Measurements from ENCODE around the gene MGAT4C. TPM values are rescaled to one million over a fixed set of nuclear protein-coding genes. Genes with fewer than 3 reads are reported as not detected.

The MGAT4C gene
- total RNA-seq, 1 donor from 2014 or later, result not detected

GRCh38 chr12:85993746-85994145, 262.4 kb downstream of the MGAT4C start:
- no peaks in the 10 kb centered on the region for H3K27me3 Mint-ChIP-seq (ENCODE audit: low read depth)
- no peaks in the 10 kb centered on the region for H3K4me1 Mint-ChIP-seq (ENCODE audit: low read depth)
- H3K36me3 Mint-ChIP-seq (ENCODE audit: low read depth), result no peaks in the 10 kb centered on the region
- no peak overlapping the region for H3K4me3 Mint-ChIP-seq (ENCODE audit: low read depth)
- peaks cover 39% of the 10 kb centered on the region for H3K9me3 Mint-ChIP-seq
- no peak for DNase-seq (ENCODE audit: low spot score)
- no peak overlapping the region for H3K27ac Mint-ChIP-seq
- intact Hi-C loops (cut with micrococcal nuclease), result no loop called here

- Mint-ChIP-seq H3K4me3 (ENCODE audit: low read depth) (no peak overlapping the region), H3K27me3 (ENCODE audit: low read depth) (no peaks in the 10 kb centered on the region), H3K9me3 (peaks cover 4% of the 10 kb centered on the region), H3K27ac (no peak overlapping the region), H3K36me3 (ENCODE audit: low read depth) (no peaks in the 10 kb centered on the region), H3K4me1 (ENCODE audit: low read depth) (no peaks in the 10 kb centered on the region)
- intact Hi-C loops (cut with micrococcal nuclease), result loop anchor here (1.0 kb wide), 1 partner anchor 22 kb away; no protein-coding TSS in a partner anchor
- DNase-seq (ENCODE audit: low spot score), result no peak
Observed at GRCh38 chr12:85985996-85986395, 270.2 kb downstream of the MGAT4C start.

GRCh38 chr12:85983601-85984000, 272.6 kb downstream of the MGAT4C start:
- Mint-ChIP-seq H3K4me1 (ENCODE audit: low read depth) (no peaks in the 10 kb centered on the region), H3K36me3 (ENCODE audit: low read depth) (no peaks in the 10 kb centered on the region), H3K27me3 (ENCODE audit: low read depth) (no peaks in the 10 kb centered on the region), H3K9me3 (peaks cover 4% of the 10 kb centered on the region), H3K4me3 (ENCODE audit: low read depth) (no peak overlapping the region), H3K27ac (no peak overlapping the region)
- no peak for DNase-seq (ENCODE audit: low spot score)
- intact Hi-C loops (cut with micrococcal nuclease), result no loop called here

- intact Hi-C loops (cut with micrococcal nuclease), result no loop called here
- no peaks in the 10 kb centered on the region for H3K27me3 Mint-ChIP-seq (ENCODE audit: low read depth)
- H3K27ac Mint-ChIP-seq, result no peak overlapping the region
- no peak overlapping the region for H3K4me3 Mint-ChIP-seq (ENCODE audit: low read depth)
- H3K4me1 Mint-ChIP-seq (ENCODE audit: low read depth), result no peaks in the 10 kb centered on the region
- H3K9me3 Mint-ChIP-seq, result no peaks in the 10 kb centered on the region
- no peak for DNase-seq (ENCODE audit: low spot score)
- H3K36me3 Mint-ChIP-seq (ENCODE audit: low read depth), result no peaks in the 10 kb centered on the region
Observed at GRCh38 chr12:85979641-85980040, 276.6 kb downstream of the MGAT4C start.

- no peak for DNase-seq (ENCODE audit: low spot score)
- H3K27ac Mint-ChIP-seq, result no peak overlapping the region
- H3K9me3 Mint-ChIP-seq, result no peaks in the 10 kb centered on the region
- H3K4me3 Mint-ChIP-seq (ENCODE audit: low read depth), result no peak overlapping the region
- H3K27me3 Mint-ChIP-seq (ENCODE audit: low read depth), result no peaks in the 10 kb centered on the region
- no peaks in the 10 kb centered on the region for H3K4me1 Mint-ChIP-seq (ENCODE audit: low read depth)
- intact Hi-C loops (cut with micrococcal nuclease), result no loop called here
- no peaks in the 10 kb centered on the region for H3K36me3 Mint-ChIP-seq (ENCODE audit: low read depth)
Observed at GRCh38 chr12:85975716-85976115, 280.5 kb downstream of the MGAT4C start.

- Mint-ChIP-seq H3K4me3 (ENCODE audit: low read depth) (no peak overlapping the region), H3K36me3 (ENCODE audit: low read depth) (no peaks in the 10 kb centered on the region), H3K27ac (no peak overlapping the region), H3K27me3 (ENCODE audit: low read depth) (no peaks in the 10 kb centered on the region), H3K4me1 (ENCODE audit: low read depth) (no peaks in the 10 kb centered on the region), H3K9me3 (no peaks in the 10 kb centered on the region)
- no peak for DNase-seq (ENCODE audit: low spot score)
- intact Hi-C loops (cut with micrococcal nuclease), result no loop called here
Observed at GRCh38 chr12:85971800-85972199, 284.4 kb downstream of the MGAT4C start.

GRCh38 chr12:85968606-85969005, 287.6 kb downstream of the MGAT4C start:
- no peak overlapping the region for H3K27ac Mint-ChIP-seq
- DNase-seq (ENCODE audit: low spot score), result no peak
- intact Hi-C loops (cut with micrococcal nuclease), result no loop called here

GRCh38 chr12:85963326-85963725, 292.9 kb downstream of the MGAT4C start:
- Mint-ChIP-seq H3K27me3 (ENCODE audit: low read depth) (no peaks in the 10 kb centered on the region), H3K4me3 (ENCODE audit: low read depth) (no peak overlapping the region), H3K4me1 (ENCODE audit: low read depth) (no peaks in the 10 kb centered on the region), H3K27ac (no peak overlapping the region), H3K36me3 (ENCODE audit: low read depth) (no peaks in the 10 kb centered on the region), H3K9me3 (no peaks in the 10 kb centered on the region)
- intact Hi-C loops (cut with micrococcal nuclease), result no loop called here
- DNase-seq (ENCODE audit: low spot score), result no peak

More at GRCh38 chr12:85968606-85969005, 287.6 kb downstream of the MGAT4C start:
- Mint-ChIP-seq H3K27me3 (ENCODE audit: low read depth) (no peaks in the 10 kb centered on the region), H3K4me1 (ENCODE audit: low read depth) (no peaks in the 10 kb centered on the region), H3K4me3 (ENCODE audit: low read depth) (no peak overlapping the region), H3K9me3 (no peaks in the 10 kb centered on the region), H3K36me3 (ENCODE audit: low read depth) (no peaks in the 10 kb centered on the region)

- H3K36me3 Mint-ChIP-seq (ENCODE audit: low read depth), result no peaks in the 10 kb centered on the region
- H3K4me1 Mint-ChIP-seq (ENCODE audit: low read depth), result no peaks in the 10 kb centered on the region
- intact Hi-C loops (cut with micrococcal nuclease), result no loop called here
- H3K4me3 Mint-ChIP-seq (ENCODE audit: low read depth), result no peak overlapping the region
- H3K9me3 Mint-ChIP-seq, result no peaks in the 10 kb centered on the region
- H3K27me3 Mint-ChIP-seq (ENCODE audit: low read depth), result no peaks in the 10 kb centered on the region
- H3K27ac Mint-ChIP-seq, result no peak overlapping the region
- no peak for DNase-seq (ENCODE audit: low spot score)
Observed at GRCh38 chr12:85956081-85956480, 300.1 kb downstream of the MGAT4C start.

- H3K4me1 Mint-ChIP-seq (ENCODE audit: low read depth), result no peaks in the 10 kb centered on the region
- no peaks in the 10 kb centered on the region for H3K36me3 Mint-ChIP-seq (ENCODE audit: low read depth)
- H3K27me3 Mint-ChIP-seq (ENCODE audit: low read depth), result no peaks in the 10 kb centered on the region
- no peak overlapping the region for H3K4me3 Mint-ChIP-seq (ENCODE audit: low read depth)
- DNase-seq (ENCODE audit: low spot score), result no peak
- H3K9me3 Mint-ChIP-seq, result no peaks in the 10 kb centered on the region
- intact Hi-C loops (cut with micrococcal nuclease), result no loop called here
- no peak overlapping the region for H3K27ac Mint-ChIP-seq
Observed at GRCh38 chr12:85955127-85955526, 301.1 kb downstream of the MGAT4C start.

GRCh38 chr12:85951823-85952222, 304.4 kb downstream of the MGAT4C start:
- DNase-seq (ENCODE audit: low spot score), result no peak
- Mint-ChIP-seq H3K27ac (no peak overlapping the region), H3K27me3 (ENCODE audit: low read depth) (no peaks in the 10 kb centered on the region), H3K4me1 (ENCODE audit: low read depth) (no peaks in the 10 kb centered on the region), H3K4me3 (ENCODE audit: low read depth) (no peak overlapping the region), H3K9me3 (no peaks in the 10 kb centered on the region), H3K36me3 (ENCODE audit: low read depth) (no peaks in the 10 kb centered on the region)
- intact Hi-C loops (cut with micrococcal nuclease), result no loop called here

GRCh38 chr12:85949253-85949652, 306.9 kb downstream of the MGAT4C start:
- Mint-ChIP-seq H3K27me3 (ENCODE audit: low read depth) (no peaks in the 10 kb centered on the region), H3K36me3 (ENCODE audit: low read depth) (no peaks in the 10 kb centered on the region)
- intact Hi-C loops (cut with micrococcal nuclease), result no loop called here

GRCh38 chr12:85948340-85948739, 307.9 kb downstream of the MGAT4C start:
- DNase-seq (ENCODE audit: low spot score), result no peak
- Mint-ChIP-seq H3K27ac (no peak overlapping the region), H3K4me1 (ENCODE audit: low read depth) (no peaks in the 10 kb centered on the region), H3K9me3 (peaks cover 4% of the 10 kb centered on the region), H3K36me3 (ENCODE audit: low read depth) (no peaks in the 10 kb centered on the region), H3K4me3 (ENCODE audit: low read depth) (no peak overlapping the region), H3K27me3 (ENCODE audit: low read depth) (no peaks in the 10 kb centered on the region)
- intact Hi-C loops (cut with micrococcal nuclease), result no loop called here

More at GRCh38 chr12:85949253-85949652, 306.9 kb downstream of the MGAT4C start:
- no peak for DNase-seq (ENCODE audit: low spot score)
- Mint-ChIP-seq H3K4me1 (ENCODE audit: low read depth) (no peaks in the 10 kb centered on the region), H3K27ac (no peak overlapping the region), H3K4me3 (ENCODE audit: low read depth) (no peak overlapping the region), H3K9me3 (peaks cover 4% of the 10 kb centered on the region)

- no peaks in the 10 kb centered on the region for H3K4me1 Mint-ChIP-seq (ENCODE audit: low read depth)
- H3K36me3 Mint-ChIP-seq (ENCODE audit: low read depth), result no peaks in the 10 kb centered on the region
- DNase-seq (ENCODE audit: low spot score), result no peak
- no peaks in the 10 kb centered on the region for H3K27me3 Mint-ChIP-seq (ENCODE audit: low read depth)
- no peak overlapping the region for H3K4me3 Mint-ChIP-seq (ENCODE audit: low read depth)
- H3K27ac Mint-ChIP-seq, result no peak overlapping the region
- intact Hi-C loops (cut with micrococcal nuclease), result no loop called here
- H3K9me3 Mint-ChIP-seq, result peaks cover 4% of the 10 kb centered on the region
Observed at GRCh38 chr12:85947286-85947685, 308.9 kb downstream of the MGAT4C start.

All from activated T-helper 2 cell treated with anti-CD3 and anti-CD28 coated beads, Interferon-gamma antibody, Interleukin-2, Interleukin-4, amounts not matched to agents 10 μg/mL and 5 μg/mL and 100 μg/mL, durations not matched to agents 14 hours and 24 hours and 36 hours (primary cell).